Activated T-cell treated with anti-CD3 and anti-CD28 coated beads, Interleukin-2, amount 50 U/mL, for 24 hours (primary cell): Measurements from ENCODE around the gene STARD9.
A peak's percentile ranks its signal among the peaks of the same experiment; 100 is the strongest.

Experiments
- DNase-seq: peaks from one replicate; pipeline ENCODE4 v3.0.0-alpha.2; 2020
- H3K27ac Mint-ChIP-seq: 2 replicates; pipeline ENCODE4 v1.8.0; 2020; ENCODE audit warnings: mild to moderate bottlenecking, mixed read lengths
- H3K27me3 Mint-ChIP-seq: 2 replicates; pipeline ENCODE4 v1.8.0; 2020; ENCODE audit warnings: mixed read lengths
- H3K36me3 Mint-ChIP-seq: 2 replicates; pipeline ENCODE4 v1.8.0; 2020; ENCODE audit warnings: low read depth, mixed read lengths
- H3K4me1 Mint-ChIP-seq: 2 replicates; pipeline ENCODE4 v1.8.0; 2020; ENCODE audit warnings: low read depth, mixed read lengths
- H3K4me3 Mint-ChIP-seq: 2 replicates; pipeline ENCODE4 v1.8.0; 2020; ENCODE audit warnings: mild to moderate bottlenecking, moderate library complexity, mixed read lengths
- H3K9me3 Mint-ChIP-seq: 2 replicates; pipeline ENCODE4 v1.8.0; 2020; ENCODE audit warnings: mixed read lengths

The STARD9 gene

DNA sequence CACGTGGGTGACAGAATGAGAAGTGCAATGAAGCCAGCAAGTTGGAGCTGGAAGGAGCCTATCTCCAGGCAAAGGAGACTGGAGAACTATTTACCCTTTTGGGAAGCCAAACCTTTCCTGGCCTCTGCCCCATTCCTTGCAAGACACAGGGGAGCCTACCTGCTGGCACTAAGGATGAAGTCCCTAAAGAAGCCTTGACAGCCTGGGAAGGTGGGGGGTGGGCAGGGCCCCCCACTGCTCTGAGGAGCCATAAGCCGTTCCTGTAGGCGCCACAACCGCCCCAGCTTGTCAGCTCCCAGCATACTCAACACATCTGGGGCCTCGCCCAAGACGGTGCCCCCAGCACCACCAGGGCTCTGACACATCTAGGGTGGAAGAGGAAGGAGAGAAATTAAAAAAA, 156.1 kb downstream of the STARD9 start:
- Mint-ChIP-seq H3K27me3 (no peaks in the 10 kb centered on the region), H3K9me3 (no peaks in the 10 kb centered on the region), H3K27ac (peak overlapping the region; percentile 35), H3K4me1 (peaks cover 8% of the 10 kb centered on the region), H3K4me3 (no peak overlapping the region), H3K36me3 (peaks cover 89% of the 10 kb centered on the region)
- no peak for DNase-seq

GRCh38 chr15:42732095-42732827, 156.9 kb downstream of the STARD9 start:
- Mint-ChIP-seq H3K36me3 (peaks cover 81% of the 10 kb centered on the region), H3K27me3 (no peaks in the 10 kb centered on the region), H3K9me3 (no peaks in the 10 kb centered on the region), H3K27ac (peak overlapping the region; percentile 47), H3K4me1 (peaks cover 8% of the 10 kb centered on the region), H3K4me3 (no peak overlapping the region)
- DNase-seq = no peak

DNA sequence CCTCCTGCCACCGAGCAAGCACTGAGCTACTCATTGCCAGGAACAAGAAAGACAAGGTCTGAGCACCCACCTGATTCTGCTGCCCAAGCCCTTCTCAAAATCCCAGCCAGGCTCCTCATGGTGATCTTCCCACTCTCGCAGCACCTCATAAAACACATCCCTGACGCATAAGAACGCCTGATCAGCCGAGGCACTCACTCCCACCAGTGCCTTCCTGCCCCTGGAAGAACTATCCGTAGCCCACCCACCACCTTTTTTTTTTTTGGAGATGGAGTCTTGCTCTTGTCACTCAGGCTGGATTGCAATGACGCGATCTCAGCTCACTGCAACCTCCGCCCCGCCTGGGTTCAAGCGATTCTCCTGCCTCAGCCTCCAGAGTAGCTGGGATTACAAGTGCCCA, 157.6 kb downstream of the STARD9 start:
- no peak for DNase-seq
- Mint-ChIP-seq H3K27me3 (no peaks in the 10 kb centered on the region), H3K36me3 (peaks cover 74% of the 10 kb centered on the region), H3K4me3 (no peak overlapping the region), H3K9me3 (no peaks in the 10 kb centered on the region), H3K27ac (peak overlapping the region; percentile 15), H3K4me1 (peaks cover 13% of the 10 kb centered on the region)

- no peak for DNase-seq
- no peaks in the 10 kb centered on the region for H3K27me3 Mint-ChIP-seq
- H3K36me3 Mint-ChIP-seq = peaks cover 63% of the 10 kb centered on the region
- H3K4me3 Mint-ChIP-seq = no peak overlapping the region
- H3K4me1 Mint-ChIP-seq = peaks cover 13% of the 10 kb centered on the region
- H3K27ac Mint-ChIP-seq = no peak overlapping the region
- H3K9me3 Mint-ChIP-seq = no peaks in the 10 kb centered on the region
Observed at GRCh38 chr15:42734076-42734672, 158.8 kb downstream of the STARD9 start.

DNA sequence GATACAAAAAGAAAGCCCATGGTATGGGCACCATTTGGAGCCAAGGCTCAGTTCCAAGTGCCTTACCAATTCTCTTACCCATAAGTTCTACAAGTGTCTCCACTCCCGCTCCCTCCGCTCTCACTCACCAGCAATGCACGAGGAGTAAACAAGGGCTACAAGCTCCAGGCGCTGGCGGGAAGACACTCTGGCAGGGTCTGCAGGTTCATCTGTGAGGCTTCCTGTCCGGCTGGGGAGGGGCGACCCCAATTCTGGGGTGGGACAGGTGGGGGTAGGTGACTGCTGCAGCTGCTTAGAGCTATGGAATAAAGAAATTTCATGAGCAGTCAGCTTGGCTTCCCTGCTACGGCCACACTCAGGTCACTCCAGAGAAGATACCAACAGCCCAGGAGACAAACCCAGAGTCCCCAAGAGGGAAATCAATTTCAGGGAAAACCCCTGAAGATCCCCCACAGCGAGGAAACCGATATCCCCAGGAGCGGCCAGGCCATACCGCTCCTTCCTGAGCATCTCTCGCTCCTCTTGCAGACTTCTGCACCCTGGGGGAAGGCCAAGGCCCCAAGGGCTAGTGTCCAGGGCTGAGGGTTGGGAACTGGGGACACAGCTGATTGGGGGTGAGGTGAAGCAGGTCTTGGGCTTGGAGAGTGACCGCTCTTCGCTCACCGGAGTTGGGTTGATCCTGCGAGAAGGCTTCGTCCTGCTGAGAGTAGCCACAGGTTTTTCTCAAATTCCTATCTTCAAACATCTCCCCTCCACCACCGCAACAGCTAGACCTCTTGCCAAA, 160.2 kb downstream of the STARD9 start:
- Mint-ChIP-seq H3K4me3 (peak overlapping the region; percentile 81), H3K27ac (peak overlapping the region; percentile 81), H3K27me3 (no peaks in the 10 kb centered on the region), H3K36me3 (peaks cover 51% of the 10 kb centered on the region), H3K4me1 (peaks cover 13% of the 10 kb centered on the region), H3K9me3 (no peaks in the 10 kb centered on the region)
- DNase-seq = no peak

GRCh38 chr15:42736178-42736792, 160.9 kb downstream of the STARD9 start:
- H3K27me3 Mint-ChIP-seq = no peaks in the 10 kb centered on the region
- peak overlapping the region; percentile 81 for H3K27ac Mint-ChIP-seq
- peaks cover 13% of the 10 kb centered on the region for H3K4me1 Mint-ChIP-seq
- no peak for DNase-seq
- peak overlapping the region; percentile 81 for H3K4me3 Mint-ChIP-seq
- no peaks in the 10 kb centered on the region for H3K9me3 Mint-ChIP-seq
- peaks cover 44% of the 10 kb centered on the region for H3K36me3 Mint-ChIP-seq

DNA sequence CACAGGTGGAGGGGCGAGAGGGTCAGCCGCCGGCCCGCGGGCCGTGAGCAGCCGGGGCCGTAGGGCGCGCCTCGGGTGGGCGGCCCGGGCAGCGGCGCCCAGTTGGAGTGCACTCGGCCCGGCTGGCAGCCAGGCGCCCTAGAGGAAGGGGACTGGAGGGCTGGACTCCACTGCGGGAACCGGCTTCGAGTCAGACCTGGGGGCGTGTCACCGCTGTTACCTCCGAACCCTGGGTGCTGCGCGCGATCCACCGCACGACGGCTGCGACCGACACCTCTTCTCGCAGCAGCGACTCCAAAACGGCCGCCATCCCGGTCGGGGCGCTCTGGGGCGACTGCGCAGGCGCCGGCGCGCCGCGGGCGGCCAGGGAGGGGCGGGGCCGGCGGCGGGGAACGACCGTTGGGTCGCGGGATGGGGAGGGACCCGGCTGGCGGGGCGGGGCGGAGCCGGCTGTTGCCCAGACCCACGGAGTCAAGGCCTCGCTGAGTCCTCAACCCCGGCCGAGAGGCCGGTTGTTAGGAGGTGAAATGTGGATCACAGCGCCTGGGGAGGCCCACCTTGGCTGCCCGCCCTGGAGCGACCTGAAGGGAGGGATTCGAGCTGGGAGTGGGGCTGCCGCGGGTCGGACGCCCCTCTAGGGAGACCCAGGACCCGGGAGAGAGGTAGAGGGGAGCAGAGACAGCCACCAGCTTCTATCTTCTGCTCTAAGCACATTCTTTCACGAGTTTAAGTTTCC, 161.6 kb downstream of the STARD9 start, which contains the start of gene CDAN1:
Gene CDAN1 (minus strand): TSS at position 336 of the 736 bp plus-strand sequence. CDS start 26 bp downstream, at position 310.
- H3K9me3 Mint-ChIP-seq = no peaks in the 10 kb centered on the region
- peak; percentile 98 for DNase-seq
- H3K36me3 Mint-ChIP-seq = peaks cover 37% of the 10 kb centered on the region
- H3K27me3 Mint-ChIP-seq = no peaks in the 10 kb centered on the region
- peak within 1 kb of the TSS; percentile 86 for H3K27ac Mint-ChIP-seq
- peak within 1 kb of the TSS; percentile 81 for H3K4me3 Mint-ChIP-seq
- H3K4me1 Mint-ChIP-seq = peaks cover 13% of the 10 kb centered on the region

DNA sequence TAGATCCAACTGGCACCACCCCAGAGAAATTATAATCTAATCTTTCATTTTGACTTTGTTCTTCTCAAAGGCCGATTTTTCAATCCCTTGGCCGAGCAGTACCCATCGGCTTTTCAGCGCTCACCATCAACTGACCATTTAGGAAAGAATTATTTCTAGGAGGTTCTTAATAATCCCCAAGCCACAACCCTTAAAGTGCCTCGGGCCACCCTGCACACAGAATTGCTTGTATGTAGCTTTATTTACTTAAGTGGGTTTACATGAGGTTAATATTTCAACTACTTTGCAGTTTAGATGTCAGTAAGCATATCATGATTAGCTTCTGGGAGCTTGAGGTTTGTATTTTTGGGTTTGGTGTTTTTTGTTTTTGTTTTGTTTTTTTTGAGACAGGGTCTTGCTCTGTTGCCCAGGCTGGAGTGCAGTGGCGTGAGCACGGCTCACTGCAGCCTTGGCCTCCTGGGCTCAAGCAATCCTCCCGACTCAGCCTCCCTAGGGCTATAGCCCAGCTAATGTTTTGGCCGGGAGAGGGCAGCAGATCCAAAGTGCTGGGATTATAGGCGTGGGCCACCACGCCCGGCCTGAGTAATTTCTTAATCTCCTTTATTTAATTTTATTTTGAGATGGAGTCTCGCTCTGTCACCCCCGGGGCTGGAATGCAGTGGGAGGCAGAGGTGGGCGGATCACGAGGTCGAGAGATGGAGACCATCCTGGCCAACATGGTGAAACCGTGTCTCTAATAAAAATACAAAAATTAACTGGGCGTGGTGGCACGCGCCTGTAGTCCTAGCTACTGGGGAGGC, 162.3 kb downstream of the STARD9 start:
- H3K9me3 Mint-ChIP-seq = no peaks in the 10 kb centered on the region
- H3K27me3 Mint-ChIP-seq = no peaks in the 10 kb centered on the region

GRCh38 chr15:42741710-42742109, 166.3 kb downstream of the STARD9 start:
- H3K4me3 Mint-ChIP-seq = no peak overlapping the region
- H3K9me3 Mint-ChIP-seq = no peaks in the 10 kb centered on the region
- H3K36me3 Mint-ChIP-seq = peaks cover 15% of the 10 kb centered on the region
- peaks cover 5% of the 10 kb centered on the region for H3K4me1 Mint-ChIP-seq
- no peaks in the 10 kb centered on the region for H3K27me3 Mint-ChIP-seq
- no peak overlapping the region for H3K27ac Mint-ChIP-seq
- no peak for DNase-seq

More for the DNA sequence above, 162.3 kb downstream of the STARD9 start:
- Mint-ChIP-seq H3K27ac (peak overlapping the region; percentile 86), H3K36me3 (peaks cover 29% of the 10 kb centered on the region), H3K4me1 (peaks cover 13% of the 10 kb centered on the region), H3K4me3 (peak overlapping the region; percentile 81)
- DNase-seq = no peak

GRCh38 chr15:42742149-42742548, 166.7 kb downstream of the STARD9 start:
- no peak overlapping the region for H3K27ac Mint-ChIP-seq
- H3K9me3 Mint-ChIP-seq = no peaks in the 10 kb centered on the region
- H3K4me3 Mint-ChIP-seq = no peak overlapping the region
- DNase-seq = no peak
- peaks cover 15% of the 10 kb centered on the region for H3K36me3 Mint-ChIP-seq
- H3K4me1 Mint-ChIP-seq = peaks cover 5% of the 10 kb centered on the region
- no peaks in the 10 kb centered on the region for H3K27me3 Mint-ChIP-seq

DNA sequence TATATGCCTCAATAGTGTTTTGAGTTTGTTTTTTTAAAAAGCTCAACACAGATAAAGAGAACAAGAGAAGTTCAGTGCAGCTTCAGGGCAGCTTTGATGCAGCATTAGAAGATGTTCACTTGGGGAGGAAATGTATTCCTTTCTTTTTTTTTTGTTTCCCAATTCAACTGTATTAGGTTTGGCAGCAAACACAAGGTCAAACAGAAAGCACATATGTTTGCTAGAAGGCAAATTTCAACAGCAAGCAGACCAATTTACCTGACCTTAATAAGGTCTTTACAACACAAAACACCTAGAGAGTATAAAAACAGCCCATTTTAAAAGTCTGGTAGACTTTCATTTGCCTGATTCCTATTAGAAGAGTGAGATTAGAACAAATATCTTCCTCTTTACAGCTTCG, 168.8 kb downstream of the STARD9 start:
- H3K36me3 Mint-ChIP-seq = peaks cover 19% of the 10 kb centered on the region

DNA sequence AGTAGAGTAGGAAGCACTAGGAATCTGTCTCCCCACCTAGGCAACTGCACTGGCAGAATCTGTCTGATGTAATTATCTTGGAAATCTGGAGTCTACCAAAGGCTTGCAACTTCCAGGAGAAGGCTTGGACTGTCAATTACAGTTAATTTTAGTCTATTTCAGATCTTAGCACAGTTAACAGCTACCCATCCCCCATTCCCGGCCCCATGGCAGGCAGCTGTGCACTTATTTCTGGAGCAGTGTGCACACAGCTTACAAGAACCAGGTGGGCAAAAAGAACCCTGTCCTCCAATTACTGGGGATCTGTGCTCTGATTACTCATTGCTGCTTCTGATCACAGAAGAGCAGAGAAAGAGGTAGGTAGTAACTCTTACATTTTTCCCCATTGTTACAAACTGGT, 173.9 kb downstream of the STARD9 start:
- Mint-ChIP-seq H3K4me1 (no peaks in the 10 kb centered on the region), H3K27me3 (no peaks in the 10 kb centered on the region), H3K4me3 (no peak overlapping the region), H3K27ac (no peak overlapping the region), H3K9me3 (no peaks in the 10 kb centered on the region), H3K36me3 (peaks cover 62% of the 10 kb centered on the region)
- DNase-seq = no peak

More for the DNA sequence above, 168.8 kb downstream of the STARD9 start:
- Mint-ChIP-seq H3K27ac (no peak overlapping the region), H3K27me3 (no peaks in the 10 kb centered on the region), H3K4me1 (no peaks in the 10 kb centered on the region), H3K9me3 (no peaks in the 10 kb centered on the region), H3K4me3 (no peak overlapping the region)
- DNase-seq = no peak

- Mint-ChIP-seq H3K27me3 (no peaks in the 10 kb centered on the region), H3K27ac (no peak overlapping the region), H3K36me3 (peaks cover 56% of the 10 kb centered on the region), H3K4me1 (no peaks in the 10 kb centered on the region), H3K9me3 (no peaks in the 10 kb centered on the region), H3K4me3 (no peak overlapping the region)
- DNase-seq = no peak
Observed at GRCh38 chr15:42750306-42750705, 174.9 kb downstream of the STARD9 start.
